Hepatocyte (in vitro differentiated cells): ENCODE data around the gene NUP50.

Source experiments
- EZH2 ChIP-seq: fragments of 200-600 bp; sonication (generic); IDR thresholded peaks from 2 replicates; pipeline ENCODE4 v1.6.1; 2016; ENCODE audit warnings: antibody characterized with exemption, mild to moderate bottlenecking, borderline replicate concordance
- EZH2phosphoT487 ChIP-seq: fragments of 200-600 bp; sonication (generic); IDR thresholded peaks from one replicate; pipeline ENCODE4 v1.6.1; 2018; ENCODE audit warnings: antibody characterized with exemption, mild to moderate bottlenecking, low read depth, moderate library complexity; ENCODE audit not compliant: unreplicated experiment, severe bottlenecking
- TF ChIP-seq, protein P1 (sequence below): fragments of 200-600 bp; sonication (generic); IDR thresholded peaks from 2 replicates; pipeline ENCODE4 v1.5.1; 2016; ENCODE audit warnings: antibody characterized with exemption, mild to moderate bottlenecking; ENCODE audit not compliant: poor library complexity

DNA sequence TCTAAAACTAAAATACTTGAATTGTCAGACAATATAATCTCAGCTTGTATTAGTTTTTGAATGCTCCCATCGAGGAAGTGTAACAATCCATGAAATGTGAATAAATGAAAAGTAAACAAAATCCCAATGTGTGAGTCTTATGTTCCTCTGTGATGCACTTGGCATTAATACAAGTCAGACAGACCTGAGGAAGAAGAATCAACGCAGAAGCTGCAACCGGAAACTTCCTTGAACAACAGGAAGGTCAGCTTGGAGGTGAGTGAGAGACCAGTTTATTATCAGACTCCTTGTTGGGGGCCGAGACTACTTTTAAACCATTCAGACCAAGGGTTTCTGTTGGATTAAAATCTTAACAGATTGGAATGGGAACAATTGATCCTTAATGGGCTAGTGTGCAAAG is 24.2 kb downstream of the NUP50 start:
- TF ChIP-seq, protein P1, sequence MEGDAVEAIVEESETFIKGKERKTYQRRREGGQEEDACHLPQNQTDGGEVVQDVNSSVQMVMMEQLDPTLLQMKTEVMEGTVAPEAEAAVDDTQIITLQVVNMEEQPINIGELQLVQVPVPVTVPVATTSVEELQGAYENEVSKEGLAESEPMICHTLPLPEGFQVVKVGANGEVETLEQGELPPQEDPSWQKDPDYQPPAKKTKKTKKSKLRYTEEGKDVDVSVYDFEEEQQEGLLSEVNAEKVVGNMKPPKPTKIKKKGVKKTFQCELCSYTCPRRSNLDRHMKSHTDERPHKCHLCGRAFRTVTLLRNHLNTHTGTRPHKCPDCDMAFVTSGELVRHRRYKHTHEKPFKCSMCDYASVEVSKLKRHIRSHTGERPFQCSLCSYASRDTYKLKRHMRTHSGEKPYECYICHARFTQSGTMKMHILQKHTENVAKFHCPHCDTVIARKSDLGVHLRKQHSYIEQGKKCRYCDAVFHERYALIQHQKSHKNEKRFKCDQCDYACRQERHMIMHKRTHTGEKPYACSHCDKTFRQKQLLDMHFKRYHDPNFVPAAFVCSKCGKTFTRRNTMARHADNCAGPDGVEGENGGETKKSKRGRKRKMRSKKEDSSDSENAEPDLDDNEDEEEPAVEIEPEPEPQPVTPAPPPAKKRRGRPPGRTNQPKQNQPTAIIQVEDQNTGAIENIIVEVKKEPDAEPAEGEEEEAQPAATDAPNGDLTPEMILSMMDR: no peak
- no peak for TF ChIP-seq EZH2phosphoT487
- TF ChIP-seq EZH2: no peak
